Testis (tissue), 2 donors: ENCODE measurements around the gene RERE.

Experiments
- POLR2A ChIP-seq: fragments of 450-650 bp; IDR thresholded peaks from one replicate; pipeline ENCODE4 v1.6.1; 2017; ENCODE audit warnings: antibody characterized with exemption, mild to moderate bottlenecking, moderate library complexity
- TF ChIP-seq, protein P1 (sequence below), 3 experiments: fragments of 450-650 bp in 2 of 3; fragments of 200-600 bp in 1 of 3; sonication (generic) in 1 of 3; IDR thresholded peaks; one replicate each; pipeline ENCODE4 v1.5.1; 2016 to 2019; ENCODE audit warnings: antibody characterized with exemption in 3 of 3, mild to moderate bottlenecking in 2 of 3, moderate library complexity in 1 of 3

DNA sequence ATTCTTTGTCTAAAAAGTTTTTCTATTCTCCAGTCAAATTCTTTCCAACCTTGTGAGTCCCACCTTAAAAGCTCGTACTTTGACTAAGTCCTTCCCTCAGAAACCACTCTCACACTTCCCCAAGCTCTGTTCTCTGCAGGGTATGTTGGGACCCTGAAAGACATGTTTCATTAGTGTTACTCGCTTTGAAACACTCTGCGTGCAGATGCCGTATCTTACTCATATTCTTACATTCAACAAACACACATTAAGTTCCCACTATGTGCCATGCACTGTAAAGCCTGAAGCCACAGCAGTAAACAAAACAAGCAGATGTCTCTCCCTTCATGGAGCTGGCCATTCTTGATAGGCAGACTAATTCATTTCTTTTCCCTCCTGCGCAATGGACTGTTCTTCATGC lies 229.7 kb downstream of the RERE start:
- TF ChIP-seq, protein P1, sequence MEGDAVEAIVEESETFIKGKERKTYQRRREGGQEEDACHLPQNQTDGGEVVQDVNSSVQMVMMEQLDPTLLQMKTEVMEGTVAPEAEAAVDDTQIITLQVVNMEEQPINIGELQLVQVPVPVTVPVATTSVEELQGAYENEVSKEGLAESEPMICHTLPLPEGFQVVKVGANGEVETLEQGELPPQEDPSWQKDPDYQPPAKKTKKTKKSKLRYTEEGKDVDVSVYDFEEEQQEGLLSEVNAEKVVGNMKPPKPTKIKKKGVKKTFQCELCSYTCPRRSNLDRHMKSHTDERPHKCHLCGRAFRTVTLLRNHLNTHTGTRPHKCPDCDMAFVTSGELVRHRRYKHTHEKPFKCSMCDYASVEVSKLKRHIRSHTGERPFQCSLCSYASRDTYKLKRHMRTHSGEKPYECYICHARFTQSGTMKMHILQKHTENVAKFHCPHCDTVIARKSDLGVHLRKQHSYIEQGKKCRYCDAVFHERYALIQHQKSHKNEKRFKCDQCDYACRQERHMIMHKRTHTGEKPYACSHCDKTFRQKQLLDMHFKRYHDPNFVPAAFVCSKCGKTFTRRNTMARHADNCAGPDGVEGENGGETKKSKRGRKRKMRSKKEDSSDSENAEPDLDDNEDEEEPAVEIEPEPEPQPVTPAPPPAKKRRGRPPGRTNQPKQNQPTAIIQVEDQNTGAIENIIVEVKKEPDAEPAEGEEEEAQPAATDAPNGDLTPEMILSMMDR (IDR thresholded peaks at IDR 0.05): no peak
- no peak for TF ChIP-seq POLR2A
